ENCODE data around the gene MPZL3.
"Not testable (repeated sequence)": the region's sequence is repeated elsewhere in the genome, so short reads cannot be mapped to it uniquely, and the experiment has no call there.

Gene MPZL3

GRCh38 chr11:118200901-118201680 is 51.1 kb downstream of the MPZL3 start:
- no peak overlapping the region for H3K4me3 Mint-ChIP-seq
- peak; percentile 55 for ATAC-seq (replicated peaks; ENCODE audit: extremely low read depth, poor library complexity, severe bottlenecking)
- DNase-seq (ENCODE audit: low spot score in 2 of 2) = no peak
- H3K27ac Mint-ChIP-seq (ENCODE audit: low read depth) = no peak overlapping the region
- H3K36me3 Mint-ChIP-seq (ENCODE audit: insufficient read depth) = peaks cover 11% of the 10 kb centered on the region
- H3K4me1 Mint-ChIP-seq = peaks cover 18% of the 10 kb centered on the region
- H3K27me3 Mint-ChIP-seq = no peaks in the 10 kb centered on the region
- H3K9me3 Mint-ChIP-seq = no peaks in the 10 kb centered on the region

DNA sequence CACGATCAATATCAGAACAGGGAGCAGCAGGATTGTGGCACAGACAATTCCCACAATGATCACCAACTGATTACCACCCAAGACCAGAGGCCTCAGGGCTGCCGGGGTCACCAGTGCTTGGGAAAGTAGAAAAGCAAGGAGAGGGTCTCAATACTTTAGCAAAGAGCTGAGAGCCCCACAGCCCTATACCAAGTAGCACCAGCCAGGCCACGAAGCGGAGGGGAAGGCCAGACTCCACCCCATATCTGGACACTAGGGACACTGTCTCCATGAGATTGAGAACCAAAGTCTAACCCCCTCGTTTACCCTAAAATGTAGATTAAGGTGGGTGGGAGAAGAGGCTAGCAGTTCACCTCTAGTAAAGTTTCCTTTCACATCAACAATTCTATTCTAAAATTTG is 51.7 kb downstream of the MPZL3 start:
- H3K27me3 Mint-ChIP-seq = no peaks in the 10 kb centered on the region
- peaks cover 12% of the 10 kb centered on the region for H3K4me1 Mint-ChIP-seq
- peaks cover 12% of the 10 kb centered on the region for H3K36me3 Mint-ChIP-seq (ENCODE audit: insufficient read depth)
- no peak overlapping the region for H3K27ac Mint-ChIP-seq (ENCODE audit: low read depth)
- no peaks in the 10 kb centered on the region for H3K9me3 Mint-ChIP-seq
- DNase-seq (ENCODE audit: low spot score in 2 of 2) (no peak), ATAC-seq (replicated peaks; ENCODE audit: extremely low read depth, poor library complexity, severe bottlenecking) (no peak)
- no peak overlapping the region for H3K4me3 Mint-ChIP-seq

- H3K36me3 Mint-ChIP-seq (ENCODE audit: insufficient read depth) = peaks cover 16% of the 10 kb centered on the region
- no peak for DNase-seq (ENCODE audit: low spot score in 2 of 2)
- H3K27ac Mint-ChIP-seq (ENCODE audit: low read depth) = peak overlapping the region; percentile 64
- no peaks in the 10 kb centered on the region for H3K27me3 Mint-ChIP-seq
- peaks cover 9% of the 10 kb centered on the region for H3K4me1 Mint-ChIP-seq
- H3K4me3 Mint-ChIP-seq = no peak overlapping the region
- ATAC-seq (replicated peaks; ENCODE audit: extremely low read depth, poor library complexity, severe bottlenecking) = no peak
- no peaks in the 10 kb centered on the region for H3K9me3 Mint-ChIP-seq
Observed at GRCh38 chr11:118199135-118199534, 53.0 kb downstream of the MPZL3 start.

GRCh38 chr11:118198370-118198769 is 53.8 kb downstream of the MPZL3 start:
- ATAC-seq (replicated peaks; ENCODE audit: extremely low read depth, poor library complexity, severe bottlenecking) = peak; percentile 45
- H3K27ac Mint-ChIP-seq (ENCODE audit: low read depth) = peak overlapping the region; percentile 64
- H3K4me3 Mint-ChIP-seq = no peak overlapping the region
- H3K36me3 Mint-ChIP-seq (ENCODE audit: insufficient read depth) = peaks cover 19% of the 10 kb centered on the region
- peaks cover 9% of the 10 kb centered on the region for H3K4me1 Mint-ChIP-seq
- H3K9me3 Mint-ChIP-seq = no peaks in the 10 kb centered on the region
- DNase-seq (ENCODE audit: low spot score in 2 of 2) = peak; percentile 70 to 81
- no peaks in the 10 kb centered on the region for H3K27me3 Mint-ChIP-seq

DNA sequence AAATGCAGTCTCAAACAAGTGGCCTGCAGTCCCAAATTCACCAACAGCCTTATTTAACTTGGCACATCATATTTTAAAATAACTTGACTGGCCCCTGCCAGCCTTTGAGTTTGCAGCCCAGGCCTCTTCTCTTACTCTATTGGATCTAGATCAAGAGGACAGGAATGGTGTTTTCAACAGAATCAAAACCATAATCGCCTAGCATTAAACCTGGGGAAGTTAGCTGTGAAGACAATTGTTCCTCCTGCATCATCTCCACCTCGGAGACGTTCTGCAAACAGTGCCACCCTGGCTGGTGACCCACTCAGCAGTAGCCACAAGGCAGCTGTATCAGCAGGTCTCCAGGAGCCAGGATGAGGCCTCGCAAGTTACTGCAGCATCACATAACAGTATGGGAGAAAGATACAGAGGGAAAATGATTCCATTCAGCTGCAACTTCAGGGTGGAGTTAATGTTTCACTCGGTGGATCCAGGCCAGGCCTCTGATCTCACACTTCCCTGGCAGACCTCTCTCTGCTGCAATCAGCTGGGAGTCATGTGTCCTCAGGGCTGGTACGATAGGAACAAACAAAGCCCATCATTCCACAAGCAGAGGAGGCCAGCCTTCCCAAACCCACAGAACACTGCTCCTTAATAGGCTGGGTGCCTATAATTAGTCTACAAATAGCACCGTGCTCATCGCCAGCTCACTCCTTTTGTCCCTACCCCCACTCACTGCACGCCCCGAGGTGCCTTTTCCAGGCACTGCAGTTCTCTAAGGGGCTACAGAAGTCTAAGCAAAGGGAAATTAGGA is 57.1 kb downstream of the MPZL3 start:
- Mint-ChIP-seq H3K27ac (ENCODE audit: low read depth) (no peak overlapping the region), H3K4me3 (no peak overlapping the region), H3K27me3 (no peaks in the 10 kb centered on the region), H3K36me3 (ENCODE audit: insufficient read depth) (peaks cover 23% of the 10 kb centered on the region), H3K9me3 (no peaks in the 10 kb centered on the region), H3K4me1 (peaks cover 9% of the 10 kb centered on the region)
- DNase-seq (ENCODE audit: low spot score in 2 of 2) (no peak), ATAC-seq (replicated peaks; ENCODE audit: extremely low read depth, poor library complexity, severe bottlenecking) (no peak)

DNA sequence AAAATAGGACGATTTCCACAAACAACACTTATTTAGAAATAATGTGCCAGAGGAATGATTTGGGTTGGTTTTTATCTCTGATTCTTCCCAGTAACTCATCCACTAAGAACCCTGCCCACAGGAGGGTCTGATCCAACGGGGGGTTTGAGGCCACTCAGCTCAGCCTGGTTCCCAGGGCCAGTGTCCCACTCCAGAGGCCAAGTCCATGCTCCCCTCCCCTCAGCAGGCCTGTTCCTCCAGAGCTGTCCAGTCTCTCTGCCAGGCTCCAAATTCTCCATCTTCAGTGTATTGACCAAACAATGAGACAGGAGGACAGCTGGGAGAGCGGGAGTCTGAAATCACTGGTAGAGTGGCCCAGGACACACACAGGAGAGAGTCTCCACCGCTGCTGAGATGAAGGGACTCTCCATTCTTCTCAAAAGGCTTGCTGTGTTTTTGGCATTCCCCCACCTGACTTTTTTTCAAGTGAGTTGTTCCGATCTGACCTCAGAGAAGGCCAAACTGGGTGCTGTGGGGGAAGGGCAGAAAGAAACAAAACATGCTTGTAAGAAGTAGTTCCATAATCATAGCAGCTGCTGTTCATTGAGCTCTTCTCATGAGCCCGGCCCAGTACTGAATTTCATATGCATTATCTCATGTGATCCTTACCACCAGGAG is 58.1 kb downstream of the MPZL3 start:
- Mint-ChIP-seq H3K27ac (ENCODE audit: low read depth) (no peak overlapping the region), H3K4me1 (peaks cover 9% of the 10 kb centered on the region), H3K36me3 (ENCODE audit: insufficient read depth) (peaks cover 23% of the 10 kb centered on the region), H3K9me3 (no peaks in the 10 kb centered on the region), H3K4me3 (no peak overlapping the region), H3K27me3 (no peaks in the 10 kb centered on the region)
- DNase-seq (ENCODE audit: low spot score in 2 of 2) (no peak), ATAC-seq (replicated peaks; ENCODE audit: extremely low read depth, poor library complexity, severe bottlenecking) (no peak)

DNA sequence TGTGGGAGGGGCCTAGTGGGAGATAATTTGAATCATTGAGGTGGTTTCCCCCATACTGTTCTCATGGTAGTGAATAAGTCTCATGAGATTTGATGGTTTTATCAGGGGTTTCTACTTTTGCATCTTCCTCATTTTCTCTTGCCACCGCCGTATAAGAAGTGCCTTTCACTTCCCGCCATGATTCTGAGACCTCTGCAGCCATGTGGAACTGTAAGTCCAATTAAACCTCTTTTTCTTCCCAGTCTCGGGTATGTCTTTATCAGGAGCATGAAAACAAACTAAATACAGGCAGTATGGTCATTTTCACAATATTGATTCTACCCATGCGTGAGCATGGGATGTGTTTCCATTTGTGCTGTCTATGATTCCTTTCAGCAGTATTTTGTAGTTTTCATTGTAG is 59.3 kb downstream of the MPZL3 start:
- H3K9me3 Mint-ChIP-seq; ATAC-seq (replicated peaks; ENCODE audit: extremely low read depth, poor library complexity, severe bottlenecking); H3K4me1 Mint-ChIP-seq; H3K27ac Mint-ChIP-seq (ENCODE audit: low read depth); H3K4me3 Mint-ChIP-seq; H3K27me3 Mint-ChIP-seq; DNase-seq (ENCODE audit: low spot score in 2 of 2): not testable (repeated sequence)
- H3K36me3 Mint-ChIP-seq (ENCODE audit: insufficient read depth) = peaks cover 21% of the 10 kb centered on the region

- H3K9me3 Mint-ChIP-seq; H3K4me3 Mint-ChIP-seq; ATAC-seq (replicated peaks; ENCODE audit: extremely low read depth, poor library complexity, severe bottlenecking); H3K27ac Mint-ChIP-seq (ENCODE audit: low read depth); DNase-seq (ENCODE audit: low spot score in 2 of 2); H3K4me1 Mint-ChIP-seq: not testable (repeated sequence)
- peaks cover 11% of the 10 kb centered on the region for H3K27me3 Mint-ChIP-seq
- peaks cover 14% of the 10 kb centered on the region for H3K36me3 Mint-ChIP-seq (ENCODE audit: insufficient read depth)
Observed at GRCh38 chr11:118190942-118191506, 61.1 kb downstream of the MPZL3 start.

DNA sequence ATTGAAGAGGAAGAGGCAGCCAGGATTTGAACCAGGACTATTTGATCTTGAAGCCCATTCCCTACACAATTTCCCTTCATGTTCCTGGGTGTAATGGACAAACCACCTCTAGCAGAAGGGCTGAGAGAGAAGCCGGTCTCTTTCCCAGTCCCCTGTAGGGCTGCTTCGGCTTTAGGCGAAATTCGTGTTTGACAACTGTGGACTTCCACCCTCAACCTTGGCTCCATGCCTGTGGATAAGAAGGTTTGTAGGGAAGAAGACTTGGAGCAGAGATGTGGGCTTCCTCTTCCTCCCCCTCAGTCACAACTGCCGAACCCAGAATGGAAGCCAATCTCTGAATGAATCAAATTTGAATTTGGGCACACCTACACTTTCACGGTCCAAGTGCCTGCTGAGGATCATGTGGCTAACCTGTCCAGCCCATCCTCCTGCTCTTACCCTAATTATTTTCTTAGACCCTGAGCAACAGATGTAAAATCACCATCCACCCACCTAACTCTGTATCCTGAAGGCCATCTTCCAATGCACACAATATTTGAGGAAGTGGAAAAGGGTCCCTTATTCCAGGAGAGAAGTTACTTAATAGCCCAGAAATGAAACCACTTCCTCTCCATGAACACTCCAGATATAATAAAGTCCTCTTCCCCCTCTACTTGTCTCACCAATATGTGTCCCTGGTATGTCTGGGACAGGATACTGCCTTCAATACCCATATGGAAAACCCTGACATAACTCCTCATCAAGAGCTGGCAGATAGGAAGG is 65.6 kb downstream of the MPZL3 start:
- H3K4me1 Mint-ChIP-seq = no peaks in the 10 kb centered on the region
- H3K27me3 Mint-ChIP-seq = peaks cover 11% of the 10 kb centered on the region
- H3K9me3 Mint-ChIP-seq = no peaks in the 10 kb centered on the region
- peaks cover 4% of the 10 kb centered on the region for H3K36me3 Mint-ChIP-seq (ENCODE audit: insufficient read depth)
- no peak overlapping the region for H3K4me3 Mint-ChIP-seq
- H3K27ac Mint-ChIP-seq (ENCODE audit: low read depth) = no peak overlapping the region
- DNase-seq (ENCODE audit: low spot score in 2 of 2) = no peak
- no peak for ATAC-seq (replicated peaks; ENCODE audit: extremely low read depth, poor library complexity, severe bottlenecking)

DNA sequence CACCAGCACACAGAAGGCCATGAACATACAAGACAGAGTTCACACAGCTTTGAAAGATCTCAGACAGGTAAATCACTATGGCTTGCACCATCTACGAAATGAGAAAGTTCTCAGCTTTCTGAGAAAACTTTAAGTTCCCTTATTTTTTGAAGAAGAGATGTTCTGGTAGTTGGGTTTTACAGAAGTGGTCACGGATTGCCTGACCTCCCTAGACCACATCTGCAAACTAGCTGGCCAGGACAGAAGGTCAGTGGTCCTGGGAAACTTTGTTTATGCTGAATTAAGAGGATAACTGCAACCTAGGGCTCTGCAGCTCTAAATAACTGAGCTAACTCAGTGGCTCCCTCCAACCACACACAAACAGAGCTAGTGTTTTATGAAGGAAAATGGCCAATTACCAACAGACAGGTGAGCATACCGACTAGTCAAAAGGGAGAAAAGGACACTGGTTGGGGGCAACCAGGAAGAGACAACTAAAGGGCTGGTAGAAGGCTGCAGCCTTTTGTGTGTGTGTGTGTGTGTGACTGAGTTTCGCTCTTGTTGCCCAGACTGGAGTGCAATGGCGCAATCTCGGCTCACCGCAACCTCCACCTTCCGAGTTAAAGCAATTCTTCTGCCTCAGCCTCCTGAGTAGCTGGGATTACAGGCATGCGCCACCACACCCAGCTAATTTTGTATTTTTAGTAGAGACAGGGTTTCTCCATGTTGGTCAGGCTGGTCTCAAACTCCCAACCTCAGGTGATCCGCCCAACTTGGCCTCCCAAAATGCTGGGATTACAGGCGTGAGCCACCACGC is 67.2 kb downstream of the MPZL3 start:
- H3K27ac Mint-ChIP-seq (ENCODE audit: low read depth) = no peak overlapping the region
- ATAC-seq (replicated peaks; ENCODE audit: extremely low read depth, poor library complexity, severe bottlenecking) (no peak), DNase-seq (ENCODE audit: low spot score in 2 of 2) (no peak)
- H3K9me3 Mint-ChIP-seq = no peaks in the 10 kb centered on the region
- H3K36me3 Mint-ChIP-seq (ENCODE audit: insufficient read depth) = peaks cover 3% of the 10 kb centered on the region
- H3K4me1 Mint-ChIP-seq = no peaks in the 10 kb centered on the region
- H3K4me3 Mint-ChIP-seq = no peak overlapping the region
- peaks cover 19% of the 10 kb centered on the region for H3K27me3 Mint-ChIP-seq

DNA sequence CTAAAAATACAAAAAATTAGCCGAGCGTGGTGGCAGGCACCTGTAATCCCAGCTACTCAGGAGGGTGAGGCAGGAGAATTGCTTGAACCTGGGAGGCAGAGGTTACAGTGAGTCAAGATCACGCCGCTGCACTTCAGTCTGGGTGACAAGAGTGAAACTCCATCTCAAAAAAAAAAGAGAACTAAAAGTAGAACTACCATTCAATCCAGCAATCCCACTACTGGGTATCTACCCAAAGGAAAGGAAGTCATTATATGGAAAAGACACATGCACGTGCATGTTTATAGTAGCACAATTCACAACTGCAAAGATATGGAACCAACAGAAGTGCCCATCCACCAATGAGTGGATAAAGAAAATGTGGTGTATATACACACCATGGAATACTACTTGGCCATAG is 68.5 kb downstream of the MPZL3 start:
- not testable (repeated sequence) for ATAC-seq (replicated peaks; ENCODE audit: extremely low read depth, poor library complexity, severe bottlenecking); H3K4me1 Mint-ChIP-seq; H3K9me3 Mint-ChIP-seq; DNase-seq (ENCODE audit: low spot score in 2 of 2); H3K4me3 Mint-ChIP-seq; H3K36me3 Mint-ChIP-seq (ENCODE audit: insufficient read depth); H3K27ac Mint-ChIP-seq (ENCODE audit: low read depth)
- peaks cover 25% of the 10 kb centered on the region for H3K27me3 Mint-ChIP-seq

All from central memory CD8-positive, alpha-beta T cell (primary cell).